KMS-11 (cell line): Measurements from ENCODE around the gene TNPO1.
"Not testable (repeated sequence)": the region's sequence is repeated elsewhere in the genome, so short reads cannot be mapped to it uniquely, and the experiment has no call there.

Experiments used
- H2AFZ ChIP-seq: fragments of 200-600 bp; sonication (generic); 2 replicates; pipeline ENCODE4 v1.6.1; 2016; ENCODE audit warnings: antibody characterized with exemption, mixed run types, low read depth
- H3K27ac ChIP-seq: fragments of 200-600 bp; sonication (generic); 2 replicates; pipeline ENCODE4 v1.6.1; 2016; ENCODE audit warnings: mild to moderate bottlenecking, mixed run types
- H3K27me3 ChIP-seq: fragments of 200-600 bp; sonication (generic); 2 replicates; pipeline ENCODE4 v1.6.1; 2017; ENCODE audit warnings: mild to moderate bottlenecking, low read depth, mixed run types, moderate library complexity; ENCODE audit not compliant: insufficient read depth
- H3K36me3 ChIP-seq: fragments of 200-600 bp; sonication (generic); 2 replicates; pipeline ENCODE4 v1.6.1; 2017; ENCODE audit warnings: mild to moderate bottlenecking, mixed run types; ENCODE audit not compliant: insufficient read depth
- H3K4me1 ChIP-seq: fragments of 200-600 bp; sonication (generic); 2 replicates; pipeline ENCODE4 v1.6.1; 2016; ENCODE audit warnings: mild to moderate bottlenecking, low read depth, mixed run types; ENCODE audit not compliant: poor library complexity, severe bottlenecking
- H3K4me2 ChIP-seq: fragments of 200-600 bp; sonication (generic); 2 replicates; pipeline ENCODE4 v1.7.0; 2016; ENCODE audit warnings: mild to moderate bottlenecking, mixed run types
- H3K4me3 ChIP-seq: fragments of 200-600 bp; sonication (generic); IDR thresholded peaks from 2 replicates; pipeline ENCODE4 v1.6.1; 2017; ENCODE audit warnings: low read depth, low read length, mixed read lengths; ENCODE audit not compliant: insufficient read depth
- H3K79me2 ChIP-seq: fragments of 200-600 bp; sonication (generic); 2 replicates; pipeline ENCODE4 v1.6.1; 2016; ENCODE audit warnings: low read depth, mixed run types; ENCODE audit not compliant: insufficient read depth
- H3K9ac ChIP-seq: fragments of 200-600 bp; sonication (generic); 2 replicates; pipeline ENCODE4 v1.6.1; 2016; ENCODE audit warnings: mild to moderate bottlenecking, mixed run types
- H4K20me1 ChIP-seq: fragments of 200-600 bp; sonication (generic); 2 replicates; pipeline ENCODE4 v1.6.1; 2016; ENCODE audit warnings: mild to moderate bottlenecking, mixed run types; ENCODE audit not compliant: insufficient read depth
- CTCF ChIP-seq: fragments of 200-600 bp; sonication (generic); conservative IDR thresholded peaks from 2 replicates; pipeline ENCODE4 v1.6.1; 2017; ENCODE audit warnings: low read depth, mild to moderate bottlenecking, antibody characterized with exemption, low read length, moderate library complexity, mixed read lengths

TNPO1 gene

GRCh38 chr5:72786676-72787075, 29.8 kb upstream of the TNPO1 start:
- no peaks in the 10 kb centered on the region for H4K20me1 ChIP-seq
- no peak overlapping the region for H3K4me3 ChIP-seq
- no peak overlapping the region for H3K9ac ChIP-seq
- no peak overlapping the region for H2AFZ ChIP-seq
- H3K4me1 ChIP-seq, result no peaks in the 10 kb centered on the region
- no peak for TF ChIP-seq CTCF
- H3K79me2 ChIP-seq, result no peaks in the 10 kb centered on the region
- no peak overlapping the region for H3K4me2 ChIP-seq
- H3K36me3 ChIP-seq, result no peaks in the 10 kb centered on the region
- no peak overlapping the region for H3K27ac ChIP-seq
- H3K27me3 ChIP-seq, result no peaks in the 10 kb centered on the region

- TF ChIP-seq CTCF, result no peak
Measured at GRCh38 chr5:72788866-72789505, 27.5 kb upstream of the TNPO1 start.

GRCh38 chr5:72790186-72790585, 26.3 kb upstream of the TNPO1 start:
- no peak overlapping the region for H2AFZ ChIP-seq
- H3K27me3 ChIP-seq, result no peaks in the 10 kb centered on the region
- H3K4me1 ChIP-seq, result no peaks in the 10 kb centered on the region
- TF ChIP-seq CTCF, result no peak
- H3K79me2 ChIP-seq, result no peaks in the 10 kb centered on the region
- no peak overlapping the region for H3K4me2 ChIP-seq
- H3K9ac ChIP-seq, result no peak overlapping the region
- H4K20me1 ChIP-seq, result no peaks in the 10 kb centered on the region
- no peak overlapping the region for H3K4me3 ChIP-seq
- no peaks in the 10 kb centered on the region for H3K36me3 ChIP-seq
- no peak overlapping the region for H3K27ac ChIP-seq

More at GRCh38 chr5:72788866-72789505, 27.5 kb upstream of the TNPO1 start:
- Histone ChIP-seq H4K20me1 (no peaks in the 10 kb centered on the region), H2AFZ (no peak overlapping the region), H3K4me2 (no peak overlapping the region), H3K4me3 (no peak overlapping the region), H3K27ac (no peak overlapping the region), H3K36me3 (no peaks in the 10 kb centered on the region), H3K79me2 (no peaks in the 10 kb centered on the region), H3K27me3 (no peaks in the 10 kb centered on the region), H3K4me1 (no peaks in the 10 kb centered on the region), H3K9ac (no peak overlapping the region)

- H2AFZ ChIP-seq, H4K20me1 ChIP-seq, H3K27ac ChIP-seq, H3K27me3 ChIP-seq, H3K4me3 ChIP-seq, H3K4me2 ChIP-seq, H3K36me3 ChIP-seq, H3K9ac ChIP-seq, H3K4me1 ChIP-seq, H3K79me2 ChIP-seq: not testable (repeated sequence)
Measured at GRCh38 chr5:72792662-72793061, 23.8 kb upstream of the TNPO1 start.

- no peaks in the 10 kb centered on the region for H3K4me1 ChIP-seq
- no peaks in the 10 kb centered on the region for H3K79me2 ChIP-seq
- no peak overlapping the region for H3K4me3 ChIP-seq
- H3K36me3 ChIP-seq, result no peaks in the 10 kb centered on the region
- no peak for TF ChIP-seq CTCF
- H2AFZ ChIP-seq, result no peak overlapping the region
- H3K27ac ChIP-seq, result no peak overlapping the region
- no peak overlapping the region for H3K4me2 ChIP-seq
- no peak overlapping the region for H3K9ac ChIP-seq
- no peaks in the 10 kb centered on the region for H3K27me3 ChIP-seq
- no peaks in the 10 kb centered on the region for H4K20me1 ChIP-seq
Measured at GRCh38 chr5:72796001-72796400, 20.5 kb upstream of the TNPO1 start.
